GM21786 (cell line): Measurements from ENCODE around the gene ARL5C.

Source experiments
- ATAC-seq: cut with Tn5 transposase; IDR thresholded peaks from one replicate; pipeline ENCODE4 v1.9.1; 2021; ENCODE audit not compliant: unreplicated experiment

Gene ARL5C

DNA sequence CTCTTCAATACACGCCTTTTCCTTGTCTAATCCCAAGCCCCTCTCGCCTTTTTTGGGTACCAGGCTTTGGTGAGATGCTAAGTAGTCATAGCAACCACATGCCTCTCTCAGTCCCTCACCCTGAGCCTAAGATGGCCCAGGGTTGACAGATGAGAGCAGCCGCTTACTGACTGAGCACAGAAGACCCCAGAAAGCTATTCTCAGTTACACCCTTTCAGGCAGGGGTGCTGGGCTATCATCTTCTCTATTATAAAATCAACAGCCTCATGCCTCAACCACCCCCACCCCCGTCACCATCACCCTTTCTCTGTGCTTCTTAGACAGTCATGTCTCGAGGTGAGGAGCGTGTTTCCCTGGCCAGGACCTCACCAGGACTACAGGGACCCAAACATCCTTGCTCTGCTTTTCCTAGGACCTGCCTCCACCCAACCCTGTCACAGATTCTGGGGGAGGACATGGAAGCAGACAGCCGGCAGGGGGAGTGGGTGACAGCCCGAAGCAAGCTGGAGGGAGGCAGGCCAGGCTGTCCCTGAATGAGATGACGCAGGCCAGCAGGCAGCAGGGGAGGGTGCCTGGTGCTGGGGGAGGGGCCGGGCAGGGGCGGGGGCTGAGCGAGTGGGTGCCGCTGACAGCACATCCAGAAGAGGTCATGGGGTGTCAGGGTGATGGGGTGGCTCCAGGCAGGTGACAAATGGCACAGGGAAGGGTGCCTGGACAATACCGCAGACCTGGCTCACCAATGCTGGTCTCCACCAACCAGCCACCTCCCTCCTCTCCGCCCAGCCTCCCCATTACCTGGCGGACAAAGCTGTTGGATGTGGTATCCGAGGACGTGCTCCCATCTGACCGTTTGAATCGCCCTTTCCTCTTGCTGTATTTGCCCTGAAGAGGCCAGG lies 28.4 kb upstream of the ARL5C start:
- no peak for ATAC-seq

DNA sequence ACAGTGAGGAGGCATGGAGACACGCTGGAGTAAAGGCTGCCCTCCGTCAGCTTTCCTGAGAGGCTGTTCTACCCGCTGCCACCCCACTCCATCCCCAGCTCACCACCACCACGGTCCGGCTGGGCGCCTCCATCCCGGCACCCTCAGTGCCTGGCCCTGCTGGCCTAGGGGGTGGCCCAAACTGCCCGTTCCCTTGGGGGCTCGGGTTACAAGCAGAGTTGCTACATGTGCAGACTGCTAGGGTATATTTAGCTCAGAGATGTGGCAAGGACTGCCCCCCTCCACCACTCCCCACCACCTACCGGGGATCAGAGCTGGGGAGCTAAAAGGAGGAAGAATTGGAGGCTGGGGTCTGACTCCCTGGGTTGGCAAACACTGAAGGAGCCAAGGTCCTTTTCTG lies 27.4 kb upstream of the ARL5C start:
- ATAC-seq: no peak

DNA sequence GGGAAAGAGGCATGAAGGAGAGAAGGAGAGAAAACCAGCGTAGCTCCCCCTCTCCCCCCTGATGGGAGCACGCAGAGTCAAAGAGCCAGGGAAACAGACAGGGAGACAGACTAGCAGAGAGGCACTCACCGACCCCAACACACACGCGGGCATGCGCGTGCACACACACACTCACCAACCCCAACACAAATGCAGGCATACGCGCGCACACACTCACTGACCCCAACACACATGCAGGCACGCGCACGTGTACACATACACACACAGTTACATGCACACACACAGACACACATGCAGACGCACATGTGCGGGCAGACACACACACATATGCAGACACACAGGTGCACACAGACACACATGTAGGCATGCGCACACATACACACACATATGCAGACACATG lies 26.9 kb upstream of the ARL5C start:
- no peak for ATAC-seq

DNA sequence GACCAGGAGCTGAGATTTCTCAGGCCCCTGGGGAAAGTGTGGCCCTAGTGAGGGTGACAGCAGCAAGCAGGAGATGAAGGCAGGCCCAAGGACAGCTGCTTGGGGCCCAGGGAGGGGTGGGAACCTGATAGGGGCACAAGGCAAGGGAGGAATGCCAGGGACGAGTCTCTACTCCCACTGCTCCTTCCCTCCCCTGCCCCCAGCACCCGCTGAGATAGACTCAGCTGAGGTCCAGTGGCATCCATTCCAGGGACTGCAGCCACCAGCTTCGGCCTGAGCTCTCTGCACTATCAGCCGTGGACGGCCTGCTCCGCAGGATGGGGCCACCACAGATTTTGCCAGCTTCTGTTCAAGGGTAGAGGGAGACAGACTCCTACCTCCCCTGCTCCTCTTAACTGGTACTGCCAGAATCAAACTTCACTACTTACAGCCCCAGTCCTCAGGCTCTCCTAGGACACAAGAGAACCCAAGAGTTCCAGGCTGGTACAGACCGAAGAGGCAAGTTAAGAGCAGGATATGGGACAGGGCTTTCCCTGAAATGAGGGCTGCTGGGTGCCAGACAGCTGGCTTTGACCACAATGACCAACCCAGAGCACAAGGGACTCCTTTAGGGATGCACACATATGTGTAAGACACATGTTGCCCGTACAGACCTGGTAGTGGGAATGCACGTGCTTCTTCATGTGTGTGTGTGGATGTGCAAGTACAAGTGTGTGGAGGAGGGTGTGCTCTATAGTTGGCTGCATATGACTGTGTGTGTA lies 26.0 kb upstream of the ARL5C start:
- no peak for ATAC-seq

DNA sequence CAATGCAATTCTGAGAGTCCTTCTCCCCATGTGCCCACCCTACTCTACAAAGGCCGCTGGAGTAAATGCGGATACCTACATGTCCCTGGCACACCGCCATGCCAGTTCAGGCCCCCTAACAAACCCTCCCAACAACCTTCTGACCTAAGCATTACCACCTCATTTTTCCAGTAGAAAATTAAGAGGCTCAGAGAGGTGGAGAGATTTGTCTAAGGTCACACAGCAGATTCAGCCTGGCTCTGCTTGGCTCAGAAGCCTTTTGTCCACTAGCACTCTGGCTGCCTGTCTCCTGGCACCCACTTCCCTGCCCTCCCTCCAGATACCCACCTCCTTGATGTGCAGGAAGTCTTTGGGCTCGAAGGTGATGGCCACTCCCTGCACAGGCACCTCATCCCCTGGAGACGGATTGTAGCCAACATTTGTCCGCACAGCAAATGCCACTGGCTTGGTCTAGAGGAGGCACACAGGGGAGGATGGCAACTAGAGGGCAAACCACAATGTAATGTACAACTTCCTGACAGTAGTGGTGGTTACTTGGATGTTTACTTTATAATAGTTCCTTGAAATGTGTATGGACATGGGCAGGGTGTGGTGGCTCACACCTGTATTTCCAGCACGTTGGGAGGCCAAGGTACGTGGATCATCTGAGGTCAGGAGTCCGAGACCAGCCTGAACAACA lies 21.3 kb upstream of the ARL5C start:
- ATAC-seq: no peak

DNA sequence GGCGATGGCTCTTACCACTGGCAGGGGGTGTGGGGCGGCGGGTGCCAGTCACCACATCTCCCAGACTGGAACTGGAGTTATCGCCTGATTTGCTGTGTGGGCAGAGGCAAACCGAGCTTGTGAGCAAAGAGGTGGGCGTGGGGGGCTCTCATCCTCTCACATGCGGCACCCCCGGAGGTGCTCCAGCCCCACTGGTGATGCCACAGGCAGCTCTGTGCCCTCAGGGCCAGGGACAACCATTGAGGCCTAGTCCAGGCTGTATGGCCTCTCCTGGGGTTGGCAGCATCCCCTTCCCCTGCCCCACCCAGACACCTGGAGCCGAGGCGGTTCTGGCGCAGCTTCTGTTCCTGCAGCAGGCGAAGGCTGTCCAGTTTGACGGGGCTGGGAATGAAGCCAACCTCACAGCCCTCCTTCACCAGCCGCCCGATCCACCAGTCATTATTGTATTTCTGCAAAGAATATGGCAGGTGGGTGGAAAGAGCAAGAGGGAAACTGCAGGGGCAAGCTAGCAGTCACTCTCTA lies 20.6 kb upstream of the ARL5C start:
- ATAC-seq: no peak

DNA sequence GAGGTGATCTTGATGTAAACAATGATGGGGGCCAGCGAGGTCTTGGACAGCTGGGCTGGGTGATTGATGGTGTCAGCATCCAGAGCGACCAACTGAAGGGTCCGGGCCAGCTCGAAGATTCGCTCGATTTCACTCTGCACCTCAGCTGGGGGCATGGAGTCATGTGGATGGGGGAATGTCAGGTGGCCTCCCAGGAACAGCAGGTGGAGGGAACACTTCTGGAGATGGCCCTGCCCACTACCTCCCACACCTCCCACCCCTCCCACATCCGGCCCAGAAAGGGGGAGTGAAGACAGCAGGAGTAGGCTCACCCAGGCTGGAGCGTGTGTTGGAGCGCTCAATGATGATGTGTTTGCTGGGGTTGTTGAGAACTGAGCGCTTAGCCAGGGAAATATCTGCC lies 17.8 kb upstream of the ARL5C start:
- ATAC-seq: no peak

DNA sequence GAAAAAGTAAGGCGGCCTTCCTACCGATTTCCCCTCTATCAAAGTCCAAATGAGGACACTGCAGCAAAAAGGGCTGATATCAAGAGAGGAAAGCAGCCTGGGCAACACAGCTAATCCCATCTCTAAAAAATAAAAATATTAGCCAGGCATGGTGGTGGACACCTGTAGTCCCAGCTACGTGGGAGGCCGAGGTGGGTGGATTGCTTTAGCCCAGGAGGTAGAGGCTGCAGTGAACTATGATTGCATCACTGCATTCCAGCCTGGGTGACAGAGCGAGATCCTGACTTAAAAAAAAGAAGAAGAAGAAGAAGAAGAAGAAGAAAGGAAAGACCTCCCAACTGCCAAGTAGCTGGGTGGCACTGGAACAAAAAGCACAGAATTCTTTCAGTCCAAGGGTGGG lies 17.1 kb upstream of the ARL5C start:
- ATAC-seq: no peak

DNA sequence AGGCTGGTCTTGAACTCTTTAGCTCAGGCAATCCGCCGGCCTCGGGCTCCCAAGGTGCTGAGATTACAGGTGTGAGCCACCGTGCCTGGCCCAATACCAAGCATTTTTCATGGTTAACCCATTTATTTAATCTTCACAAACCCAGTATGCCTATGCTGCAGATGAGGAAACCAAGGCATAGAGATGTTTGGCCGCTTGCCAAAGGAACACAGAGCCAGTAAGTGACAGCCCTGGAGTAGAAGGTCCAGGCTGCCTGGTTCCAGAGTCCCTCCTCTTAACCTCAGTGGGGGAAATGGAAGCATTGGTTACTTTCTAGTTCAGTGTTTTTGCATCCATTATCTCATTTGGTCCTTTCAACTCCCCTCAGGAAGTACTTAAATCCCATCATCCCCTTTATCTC lies 15.3 kb upstream of the ARL5C start:
- ATAC-seq: no peak

DNA sequence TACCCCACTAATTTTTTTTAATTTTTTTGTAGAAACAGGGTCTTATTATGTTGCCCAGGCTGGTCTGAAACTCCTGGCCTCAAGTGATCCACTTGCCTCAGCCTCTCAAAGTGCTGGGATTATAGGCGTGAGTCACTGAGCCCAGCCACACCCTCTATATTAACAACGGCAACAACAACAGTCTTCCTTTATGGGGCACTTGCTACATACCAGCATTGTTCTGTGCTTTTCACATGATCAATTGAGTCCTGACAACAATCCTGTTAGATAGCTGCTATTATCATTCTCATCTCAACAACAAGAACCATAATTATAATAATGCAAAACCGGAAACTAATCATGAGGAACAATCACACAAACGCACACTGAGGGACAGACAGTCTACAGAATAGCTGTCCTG lies 12.6 kb upstream of the ARL5C start:
- ATAC-seq: no peak

DNA sequence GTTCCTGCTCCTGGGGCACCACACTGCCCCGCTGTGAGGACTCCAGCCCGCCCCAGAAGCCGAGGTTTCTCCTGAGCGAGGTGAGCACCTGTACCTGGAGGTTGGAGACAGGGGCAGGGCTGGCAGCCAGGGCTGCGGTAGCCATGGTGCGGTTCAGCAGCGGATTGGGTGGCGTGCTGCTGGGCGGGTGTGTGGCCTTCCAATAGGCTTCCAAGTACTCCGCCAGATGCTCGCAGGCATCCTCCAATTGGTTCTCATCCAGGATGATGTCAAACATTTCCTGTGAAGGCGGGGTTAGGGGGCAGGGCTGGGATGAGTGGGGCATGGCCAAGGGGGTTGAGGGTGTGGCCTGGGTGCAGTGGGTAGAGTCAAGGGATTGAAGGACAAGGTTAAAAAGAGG lies 11.3 kb upstream of the ARL5C start:
- no peak for ATAC-seq

DNA sequence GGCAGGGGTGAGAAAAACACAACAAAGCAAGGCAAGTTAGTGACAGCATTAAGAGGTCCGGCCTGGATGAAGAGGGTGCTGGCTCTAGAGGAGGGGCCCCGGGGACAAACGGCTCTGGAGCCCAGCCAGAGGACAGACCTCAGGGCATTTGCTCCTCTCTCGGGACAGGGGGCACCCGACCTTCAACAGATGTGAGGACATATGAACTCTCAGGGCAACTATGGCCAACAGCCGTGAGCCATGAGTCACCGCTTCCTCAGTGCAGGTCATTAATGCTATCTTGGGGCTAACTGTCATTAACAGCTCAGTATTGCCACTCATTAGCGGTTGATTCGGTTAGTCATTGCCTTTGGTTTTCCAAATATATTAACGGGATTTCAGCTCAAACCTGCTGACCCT lies 9.7 kb upstream of the ARL5C start:
- ATAC-seq: no peak

DNA sequence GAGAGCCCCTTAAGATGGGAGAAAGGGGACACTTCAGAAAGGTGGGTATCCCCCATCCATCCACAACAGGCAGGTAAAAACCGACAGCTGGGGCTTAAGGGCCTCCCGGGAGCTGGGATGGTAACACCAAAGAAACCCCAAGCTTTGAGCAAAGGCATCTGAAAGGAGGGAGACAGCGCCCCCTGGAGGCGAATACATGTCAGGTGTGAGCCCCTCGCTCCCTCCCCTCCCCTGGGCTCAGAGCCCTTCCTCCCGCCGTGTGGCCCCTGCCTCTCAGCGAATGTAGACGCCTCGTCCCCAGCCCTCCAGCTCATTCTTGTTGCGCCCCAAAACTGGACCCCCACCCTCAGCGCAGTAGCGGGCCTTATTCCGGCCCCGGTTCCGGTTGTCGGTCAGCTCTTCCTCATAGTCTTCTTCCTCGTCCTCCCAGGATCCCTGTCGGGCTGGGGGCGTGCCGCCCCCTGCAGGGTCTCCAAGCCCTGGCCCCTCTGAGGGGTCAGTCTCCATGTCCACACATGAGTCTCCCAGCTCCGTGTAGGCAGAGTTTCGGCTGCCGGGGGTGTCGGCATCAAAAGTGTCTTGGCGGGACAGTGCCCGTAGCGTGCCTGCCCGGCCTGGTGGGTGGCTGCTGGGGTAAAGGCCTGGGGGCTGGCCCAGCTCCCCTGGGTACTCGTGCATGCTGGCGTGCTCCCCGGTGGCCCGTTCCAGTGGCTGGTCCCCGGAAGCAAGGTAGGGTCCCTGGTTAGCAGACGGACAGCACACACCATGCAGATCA lies 9.1 kb upstream of the ARL5C start:
- ATAC-seq: no peak

DNA sequence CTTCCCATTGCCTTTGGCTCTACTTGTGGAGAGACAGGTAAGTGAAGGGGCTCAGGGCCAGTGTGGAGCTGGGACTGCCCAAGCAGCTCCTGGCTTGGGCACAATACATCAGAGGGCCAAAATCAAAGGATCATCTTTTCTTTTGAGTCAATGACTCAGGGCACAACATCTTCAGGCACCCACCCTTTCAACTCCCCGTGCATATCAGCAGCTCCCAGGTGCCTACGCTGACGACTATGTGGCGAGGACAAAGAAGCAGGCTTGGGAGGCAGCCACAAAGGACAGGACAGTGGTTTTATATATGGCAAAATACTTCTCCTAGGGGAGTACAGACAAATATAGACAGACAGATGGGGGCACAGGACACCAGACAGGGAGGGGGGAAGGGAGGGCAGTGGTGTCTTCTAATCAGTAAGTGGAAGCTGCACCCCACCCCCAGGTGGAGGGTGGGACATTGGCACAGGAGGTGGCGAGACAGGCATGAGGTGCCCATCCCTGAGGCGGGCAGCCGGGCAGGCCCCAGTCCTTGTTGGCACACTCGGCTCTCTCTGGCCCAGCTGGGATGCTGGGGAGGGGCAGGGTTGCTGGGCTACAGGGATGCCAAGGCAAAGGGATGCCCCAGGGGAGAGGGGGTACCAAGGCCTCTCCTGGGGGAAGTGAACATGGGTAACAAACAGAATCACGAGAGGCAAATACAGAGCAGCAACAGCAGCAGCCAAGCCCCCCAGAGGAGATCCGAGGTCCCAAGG lies 7.7 kb upstream of the ARL5C start:
- no peak for ATAC-seq

DNA sequence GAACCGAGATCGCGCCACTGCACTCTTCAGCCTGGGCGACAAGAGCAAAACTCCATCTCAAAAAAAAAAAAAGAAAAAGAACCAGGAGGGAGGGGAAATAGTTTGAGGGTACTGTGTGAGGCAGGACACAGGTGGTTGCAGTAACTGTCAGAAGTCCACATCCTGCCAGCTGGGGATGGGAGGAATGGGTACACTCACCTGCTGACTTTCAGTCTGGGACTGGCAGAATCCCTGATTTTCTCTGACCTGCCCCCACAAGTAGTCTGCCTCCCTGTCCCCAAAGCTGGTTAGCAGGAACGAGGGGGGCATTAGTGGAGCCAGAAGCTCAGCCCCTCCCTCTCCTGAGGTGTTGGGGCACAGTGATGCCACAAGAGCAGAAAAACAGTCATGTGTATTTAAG lies 7.1 kb upstream of the ARL5C start:
- no peak for ATAC-seq

DNA sequence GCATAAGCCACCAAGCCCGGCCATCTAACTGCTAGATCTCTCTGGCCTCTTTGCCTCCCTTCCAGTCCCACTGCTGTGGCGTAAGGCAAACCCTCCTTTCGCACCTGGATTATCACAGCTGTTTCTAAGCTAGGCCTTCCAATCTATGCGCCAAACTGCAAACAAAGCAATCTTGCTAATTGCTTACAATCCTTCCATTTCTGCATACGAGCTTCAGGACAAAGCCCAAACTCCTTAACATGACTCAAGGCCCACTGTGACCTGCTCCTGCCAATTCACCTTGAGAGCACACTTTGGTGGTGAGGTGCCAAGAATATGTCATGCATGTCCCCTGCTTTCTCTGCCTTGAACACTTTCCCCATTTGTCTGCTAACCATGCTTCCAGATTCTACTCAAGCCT lies 6.0 kb upstream of the ARL5C start:
- no peak for ATAC-seq

DNA sequence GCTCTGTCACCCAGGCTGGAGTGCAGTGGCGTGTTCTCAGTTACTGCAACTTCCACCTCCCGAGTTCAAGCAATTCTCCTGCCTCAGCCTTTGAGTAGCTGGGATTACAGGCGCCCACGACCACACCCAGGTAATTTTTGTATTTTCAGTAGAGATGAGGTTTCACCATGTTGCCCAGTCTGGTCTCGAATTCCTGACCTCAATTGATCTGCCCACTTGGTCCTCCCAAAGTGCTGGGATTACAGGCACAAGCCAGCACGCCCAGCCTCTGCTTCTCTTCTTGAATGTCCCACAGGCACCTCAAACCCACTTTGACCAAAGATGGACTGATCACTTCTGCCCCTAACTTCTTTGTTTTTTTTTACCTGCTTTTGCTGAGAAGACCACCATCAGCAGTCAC lies 4.6 kb upstream of the ARL5C start:
- no peak for ATAC-seq

DNA sequence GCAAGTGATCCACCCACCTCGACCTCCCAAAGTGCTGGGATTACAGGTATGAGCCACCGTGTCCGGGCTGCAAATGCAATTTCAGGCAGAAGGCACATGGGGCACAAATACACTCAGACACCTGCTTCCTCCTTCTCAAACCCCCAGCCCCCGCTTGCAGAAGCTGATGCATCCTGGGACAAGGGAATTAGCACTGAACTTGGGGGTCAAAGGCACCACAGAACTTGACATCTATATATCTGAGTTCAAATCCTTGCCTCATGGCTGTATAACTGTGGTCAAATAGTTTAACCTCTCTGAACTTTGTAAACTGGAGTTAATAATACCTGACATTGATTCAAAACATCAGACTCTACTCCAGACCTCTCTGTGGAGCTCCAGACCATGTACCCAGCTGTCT lies 4.1 kb upstream of the ARL5C start:
- ATAC-seq: no peak

DNA sequence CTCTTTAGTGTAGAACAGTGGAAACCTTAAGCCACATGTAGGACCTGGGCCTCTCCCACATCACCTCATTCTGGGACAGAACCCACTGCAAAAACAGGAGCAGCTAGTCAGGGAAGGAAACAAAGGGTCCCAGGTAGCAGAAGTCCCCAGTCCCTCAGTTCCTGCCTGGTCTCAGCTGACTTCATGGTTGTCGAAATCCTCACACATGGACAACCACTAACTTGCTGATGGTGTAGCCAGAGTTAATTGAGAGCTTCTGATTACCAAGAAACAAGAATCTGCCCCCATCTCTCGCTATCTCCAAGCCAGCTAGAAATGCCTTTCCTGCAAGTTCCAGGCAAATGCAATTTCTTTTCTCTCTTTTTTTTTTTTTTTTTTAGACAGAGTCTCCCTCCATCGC lies 3.6 kb upstream of the ARL5C start:
- ATAC-seq: no peak

DNA sequence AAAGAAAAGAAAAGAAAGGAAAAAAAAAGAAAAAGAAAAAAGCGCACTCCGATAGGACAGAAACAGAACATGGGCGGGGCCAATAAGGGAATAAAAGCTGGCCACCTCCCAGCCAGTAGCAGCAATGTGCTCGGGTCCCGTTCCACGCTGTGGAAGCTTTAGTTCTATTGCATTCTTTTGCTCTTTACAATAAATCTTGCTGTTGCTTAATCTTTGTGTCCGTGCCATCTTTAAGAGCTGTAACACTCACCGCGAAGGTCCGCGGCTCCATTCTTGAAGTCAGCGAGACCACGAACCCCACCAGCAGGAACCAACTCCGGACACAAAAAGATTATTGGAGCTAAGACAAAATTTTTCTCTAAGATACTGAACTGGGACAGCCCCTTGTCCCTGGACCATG lies 3.1 kb upstream of the ARL5C start:
- ATAC-seq: no peak
